ENCODE results near the gene AMH. TPM values are rescaled to one million over a fixed set of nuclear protein-coding genes. Genes with fewer than 3 reads are reported as not detected.
A peak's percentile ranks its signal among the peaks of the same experiment; 100 is the strongest.

Gene AMH
- total RNA-seq, 1 experiment from 2014 or later, result 42.8 TPM

DNA sequence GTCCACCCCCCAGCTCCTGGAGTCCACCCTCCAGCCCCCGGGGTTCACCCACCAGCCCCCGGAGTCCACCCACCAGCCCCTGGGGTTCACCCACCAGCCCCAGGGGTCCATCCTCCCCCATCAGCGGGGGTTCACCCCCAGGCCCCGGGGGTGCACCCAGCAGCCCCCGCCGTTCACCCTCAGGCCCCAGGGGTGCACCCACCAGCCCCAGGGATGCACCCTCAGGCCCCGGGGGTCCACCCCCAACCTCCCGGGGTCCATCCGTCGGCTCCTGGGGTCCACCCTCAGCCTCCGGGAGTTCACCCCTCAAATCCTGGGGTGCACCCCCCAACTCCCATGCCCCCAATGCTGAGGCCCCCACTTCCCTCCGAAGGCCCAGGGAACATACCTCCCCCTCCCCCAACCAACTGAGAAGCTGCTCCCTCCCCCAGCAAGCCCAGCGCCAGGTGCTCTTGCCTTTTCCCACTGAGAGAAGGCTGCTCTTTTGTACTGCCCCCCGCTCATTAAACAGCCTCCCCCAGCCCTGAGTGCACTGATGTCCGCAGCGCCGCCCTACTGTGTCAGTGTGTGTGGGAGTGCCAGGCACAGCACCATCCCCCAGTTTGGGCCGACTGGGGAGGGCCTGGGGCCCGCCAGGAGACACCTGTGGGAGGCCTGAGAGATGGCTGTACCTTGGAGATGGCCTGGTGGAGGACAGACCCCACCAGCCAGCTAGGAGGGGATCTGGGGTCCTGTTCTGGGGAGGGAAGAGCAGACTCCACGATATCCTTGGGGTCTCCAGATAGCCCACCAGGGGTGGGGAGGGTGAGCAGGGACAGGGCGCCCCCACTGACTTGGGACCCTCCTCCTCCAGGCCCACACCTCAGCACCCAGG lies 750 bp upstream of the AMH start:
- POLR2A ChIA-PET, result no interaction called here
- no peak for TF ChIP-seq ZNF274 (IDR thresholded peaks at IDR 0.05; ENCODE audit: low read depth, low read length)
- no peak for TF ChIP-seq SRF (IDR thresholded peaks at IDR 0.05; ENCODE audit: low read depth)
- TF ChIP-seq EZH2phosphoT487 (IDR thresholded peaks at IDR 0.05; ENCODE audit: borderline replicate concordance), result no peak
- Histone ChIP-seq H3K4me2 (ENCODE audit: low read length) (no peak overlapping the region), H3K9me2 (ENCODE audit: insufficient read depth) (no peaks in the 10 kb centered on the region), H3K4me1 (ENCODE audit: control insufficient read depth in 1 of 2, insufficient read depth in 2 of 2, low read length in 2 of 2) (0 out of 4 replicates have a peak, but pooled peaks cover 0 to 4% of the 10 kb centered on the region in 2 experiments), H2AFZ (ENCODE audit: low read depth, low read length, poor library complexity, severe bottlenecking) (no peak overlapping the region), H3K9me3 (ENCODE audit: control insufficient read depth in 1 of 2, insufficient read depth in 1 of 2, low read depth in 1 of 2, low read length in 2 of 2) (no peaks in the 10 kb centered on the region), H3K27ac (ENCODE audit: low read depth, low read length) (no peak overlapping the region; the same call in 1 of the 2 replicates), H4K20me1 (ENCODE audit: insufficient read depth) (peaks cover 5% of the 10 kb centered on the region; the same call in 1 of the 2 replicates), H3K4me3 (replicated peaks in 1 of 2; ENCODE audit: low read depth in 1 of 2, low read length in 2 of 2) (no peak overlapping the region), H3K79me2 (ENCODE audit: insufficient read depth, low read length) (peaks cover 30% of the 10 kb centered on the region), H3K36me3 (ENCODE audit: control insufficient read depth in 1 of 2, insufficient read depth in 2 of 2, low read length in 2 of 2) (peaks cover 34 to 44% of the 10 kb centered on the region in 2 experiments), H3K27me3 (ENCODE audit: insufficient read depth, low read length) (no peaks in the 10 kb centered on the region), H3K9ac (ENCODE audit: low read length) (no peak overlapping the region)
- DNase-seq (ENCODE audit: low read depth, low spot score) (no peak), ATAC-seq (no peak)
- intact Hi-C loops (cut with micrococcal nuclease), result no loop called here
- CTCF ChIA-PET, result no interaction called here
- BruUV-seq (replicated peaks), result TSS peak; percentile 71
- RAD21 ChIA-PET (ENCODE audit: low non-redundant PET in 1 of 2, low total read pairs in 2 of 2, uncharacterized antibody in 2 of 2, unreplicated experiment in 2 of 2), result no interaction called here

DNA sequence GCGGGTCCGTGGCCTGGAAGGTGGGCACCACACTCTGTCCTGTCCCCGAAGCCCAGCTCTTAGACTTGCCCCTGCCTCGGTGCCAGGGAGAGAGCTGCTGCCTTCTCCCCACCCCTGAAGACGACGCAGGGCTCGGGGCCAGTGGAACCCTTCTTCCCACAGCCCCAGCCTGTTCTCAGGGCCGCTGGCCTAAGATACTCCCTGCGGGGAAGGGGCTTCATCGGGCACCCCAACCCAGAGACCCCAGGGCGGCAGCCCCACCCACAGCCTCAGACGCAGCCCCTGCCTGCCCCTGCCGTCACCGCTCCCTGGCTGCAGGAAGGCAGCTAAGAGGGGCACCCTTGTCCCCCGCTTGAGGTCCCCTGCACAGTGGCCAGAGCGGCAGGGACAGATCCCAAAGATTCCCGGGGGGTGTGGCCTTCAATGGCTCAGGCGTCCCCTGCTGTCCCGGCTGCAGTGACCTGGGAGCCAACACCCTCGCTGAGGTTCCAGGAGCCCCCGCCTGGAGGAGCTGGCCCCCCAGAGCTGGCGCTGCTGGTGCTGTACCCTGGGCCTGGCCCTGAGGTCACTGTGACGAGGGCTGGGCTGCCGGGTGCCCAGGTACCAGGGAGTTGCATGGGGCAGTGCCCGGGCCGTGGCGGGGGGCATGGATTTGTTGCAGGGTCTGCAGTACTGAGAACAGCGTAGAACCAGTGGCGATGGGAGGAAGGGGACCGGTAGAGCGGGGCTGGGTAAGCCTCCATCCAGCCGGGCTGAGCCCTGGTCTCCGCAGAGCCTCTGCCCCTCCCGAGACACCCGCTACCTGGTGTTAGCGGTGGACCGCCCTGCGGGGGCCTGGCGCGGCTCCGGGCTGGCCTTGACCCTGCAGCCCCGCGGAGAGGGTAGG lies 1.0 kb downstream of the AMH start:
- Histone ChIP-seq H3K9ac (ENCODE audit: low read length) (no peak overlapping the region), H2AFZ (ENCODE audit: low read depth, low read length, poor library complexity, severe bottlenecking) (no peak overlapping the region), H3K4me1 (ENCODE audit: control insufficient read depth in 1 of 2, insufficient read depth in 2 of 2, low read length in 2 of 2) (0 out of 4 replicates have a peak, but pooled peaks cover 0 to 4% of the 10 kb centered on the region in 2 experiments), H3K36me3 (ENCODE audit: control insufficient read depth in 1 of 2, insufficient read depth in 2 of 2, low read length in 2 of 2) (peaks cover 18 to 26% of the 10 kb centered on the region in 2 experiments; a peak in 3 of 4 replicates), H3K4me2 (ENCODE audit: low read length) (no peak overlapping the region), H3K27me3 (ENCODE audit: insufficient read depth, low read length) (no peaks in the 10 kb centered on the region), H3K79me2 (ENCODE audit: insufficient read depth, low read length) (peaks cover 12% of the 10 kb centered on the region; the same call in 1 of the 2 replicates), H3K9me2 (ENCODE audit: insufficient read depth) (no peaks in the 10 kb centered on the region), H3K27ac (ENCODE audit: low read depth, low read length) (no peak overlapping the region), H3K9me3 (ENCODE audit: control insufficient read depth in 1 of 2, insufficient read depth in 1 of 2, low read depth in 1 of 2, low read length in 2 of 2) (no peaks in the 10 kb centered on the region), H3K4me3 (replicated peaks in 1 of 2; ENCODE audit: low read depth in 1 of 2, low read length in 2 of 2) (no peak overlapping the region), H4K20me1 (ENCODE audit: insufficient read depth) (no peaks in the 10 kb centered on the region)
- ChIA-PET CTCF (interaction anchor here (1.2 kb wide), 1 partner anchor 12 kb away, joined by 3 read pairs; no protein-coding TSS in a partner anchor), POLR2A (no interaction called here), RAD21 (ENCODE audit: low non-redundant PET in 1 of 2, low total read pairs in 2 of 2, uncharacterized antibody in 2 of 2, unreplicated experiment in 2 of 2) (no interaction called here)
- ATAC-seq (peak; percentile 28), DNase-seq (ENCODE audit: low read depth, low spot score) (no peak)
- intact Hi-C loops (cut with micrococcal nuclease), result no loop called here
- no TSS peak for BruUV-seq (replicated peaks)
- TF ChIP-seq POLR2AphosphoS5 (IDR thresholded peaks at IDR 0.05; ENCODE audit: low read depth, low read length), result no peak; the same call in 1 of the 2 replicates
- TF ChIP-seq, protein P1, sequence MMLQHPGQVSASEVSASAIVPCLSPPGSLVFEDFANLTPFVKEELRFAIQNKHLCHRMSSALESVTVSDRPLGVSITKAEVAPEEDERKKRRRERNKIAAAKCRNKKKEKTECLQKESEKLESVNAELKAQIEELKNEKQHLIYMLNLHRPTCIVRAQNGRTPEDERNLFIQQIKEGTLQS (IDR thresholded peaks at IDR 0.05), result no peak
- TF ChIP-seq POLR2A (IDR thresholded peaks at IDR 0.05; ENCODE audit: borderline replicate concordance, extremely low read depth, insufficient read depth, insufficient read length), result no peak
- no peak for TF ChIP-seq TCF7L2 (IDR thresholded peaks at IDR 0.05; ENCODE audit: borderline replicate concordance, extremely low read depth, insufficient read depth, insufficient read length)
- no peak for TF ChIP-seq CBX3 (IDR thresholded peaks at IDR 0.05; ENCODE audit: low read depth)
- TF ChIP-seq SP1 (IDR thresholded peaks at IDR 0.05; ENCODE audit: low read depth), result no peak
- TF ChIP-seq, protein P2, sequence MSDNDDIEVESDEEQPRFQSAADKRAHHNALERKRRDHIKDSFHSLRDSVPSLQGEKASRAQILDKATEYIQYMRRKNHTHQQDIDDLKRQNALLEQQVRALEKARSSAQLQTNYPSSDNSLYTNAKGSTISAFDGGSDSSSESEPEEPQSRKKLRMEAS (IDR thresholded peaks at IDR 0.05), result no peak
- no peak for TF ChIP-seq EZH2phosphoT487 (IDR thresholded peaks at IDR 0.05; ENCODE audit: borderline replicate concordance)
- no peak for TF ChIP-seq YY1 (IDR thresholded peaks at IDR 0.05; ENCODE audit: extremely low read depth, insufficient replicate concordance, low read depth, low read length)
- no peak for TF ChIP-seq CEBPB (IDR thresholded peaks at IDR 0.05; ENCODE audit: low read depth)
- TF ChIP-seq SRF (IDR thresholded peaks at IDR 0.05; ENCODE audit: low read depth), result no peak
- TF ChIP-seq, protein P3, sequence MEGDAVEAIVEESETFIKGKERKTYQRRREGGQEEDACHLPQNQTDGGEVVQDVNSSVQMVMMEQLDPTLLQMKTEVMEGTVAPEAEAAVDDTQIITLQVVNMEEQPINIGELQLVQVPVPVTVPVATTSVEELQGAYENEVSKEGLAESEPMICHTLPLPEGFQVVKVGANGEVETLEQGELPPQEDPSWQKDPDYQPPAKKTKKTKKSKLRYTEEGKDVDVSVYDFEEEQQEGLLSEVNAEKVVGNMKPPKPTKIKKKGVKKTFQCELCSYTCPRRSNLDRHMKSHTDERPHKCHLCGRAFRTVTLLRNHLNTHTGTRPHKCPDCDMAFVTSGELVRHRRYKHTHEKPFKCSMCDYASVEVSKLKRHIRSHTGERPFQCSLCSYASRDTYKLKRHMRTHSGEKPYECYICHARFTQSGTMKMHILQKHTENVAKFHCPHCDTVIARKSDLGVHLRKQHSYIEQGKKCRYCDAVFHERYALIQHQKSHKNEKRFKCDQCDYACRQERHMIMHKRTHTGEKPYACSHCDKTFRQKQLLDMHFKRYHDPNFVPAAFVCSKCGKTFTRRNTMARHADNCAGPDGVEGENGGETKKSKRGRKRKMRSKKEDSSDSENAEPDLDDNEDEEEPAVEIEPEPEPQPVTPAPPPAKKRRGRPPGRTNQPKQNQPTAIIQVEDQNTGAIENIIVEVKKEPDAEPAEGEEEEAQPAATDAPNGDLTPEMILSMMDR (IDR thresholded peaks at IDR 0.05 in 2 of 3, conservative IDR thresholded peaks at IDR 0.05 in 1 of 3; ENCODE audit: borderline replicate concordance in 1 of 3, insufficient read depth in 1 of 3, low read depth in 2 of 3, low read length in 2 of 3), result no peak
- no peak for TF ChIP-seq ELF1 (IDR thresholded peaks at IDR 0.05; ENCODE audit: borderline replicate concordance, low read depth)
- no peak for TF ChIP-seq JUND (IDR thresholded peaks at IDR 0.05)

Data from HCT116 (cell line).